Thymus (tissue), 11 donors: ENCODE measurements around the gene ARHGAP6. TPM values are rescaled to one million over a fixed set of nuclear protein-coding genes. Genes with fewer than 3 reads are reported as not detected.

ENCODE experiments used
- DNase-seq, 9 donors: peaks; one replicate each; pipeline ENCODE4 v3.0.0-alpha.2; 2013; ENCODE audit warnings: low spot score in 9 of 9, low read depth in 6 of 9, missing footprints in 1 of 9
- H3K27ac ChIP-seq, 2 donors: one replicate each; pipeline ENCODE4 v1.5.1; 2013; ENCODE audit warnings: control low read depth in 1 of 2, low read depth in 1 of 2, low read length in 1 of 2, mild to moderate bottlenecking in 1 of 2, moderate library complexity in 1 of 2
- H3K27me3 ChIP-seq, 2 donors: one replicate each; pipeline ENCODE4 v1.5.1; 2013; ENCODE audit warnings: low read length in 1 of 2; ENCODE audit not compliant: control insufficient read depth in 2 of 2, insufficient read depth in 1 of 2
- H3K36me3 ChIP-seq, 2 donors: one replicate each; pipeline ENCODE4 v1.5.1; 2013; ENCODE audit warnings: low read length in 1 of 2, mild to moderate bottlenecking in 1 of 2, moderate library complexity in 1 of 2; ENCODE audit not compliant: control insufficient read depth in 2 of 2, insufficient read depth in 2 of 2
- H3K4me1 ChIP-seq, 2 donors: one replicate each; pipeline ENCODE4 v1.5.1; 2013; ENCODE audit warnings: low read length in 2 of 2; ENCODE audit not compliant: control insufficient read depth in 2 of 2, insufficient read depth in 2 of 2
- H3K4me3 ChIP-seq, 2 donors: one replicate each; pipeline ENCODE4 v1.5.1; 2013; ENCODE audit warnings: low read length in 2 of 2, control low read depth in 1 of 2, mild to moderate bottlenecking in 1 of 2
- H3K9me3 ChIP-seq, 2 donors: one replicate each; pipeline ENCODE4 v1.5.1; 2013; ENCODE audit warnings: low read length in 1 of 2, mild to moderate bottlenecking in 1 of 2; ENCODE audit not compliant: control insufficient read depth in 2 of 2, insufficient read depth in 1 of 2
- WGBS: extraction: QIAGEN DNeasy Blood & Tissue Kit; methylation state at CpG from one replicate; pipeline ENCODE4 v1.1.7; 2013; 5-methylcytosine and 5-hydroxymethylcytosine counted together
- polyA plus RNA-seq: library from polyadenylated mRNA; stranded (reverse); fragments of 200-250 nt; gene quantifications from one replicate; pipeline ENCODE4 v1.2.3, GENCODE V29; 2013
- total RNA-seq: library from RNA; stranded (reverse); fragments of 120-200 nt; gene quantifications from one replicate; pipeline ENCODE4 v1.2.4, GENCODE V29; 2013
- donor health status: healthy.

Gene ARHGAP6
- total and polyA plus RNA-seq, 2 donors = 0.71 to 2.3 TPM

DNA sequence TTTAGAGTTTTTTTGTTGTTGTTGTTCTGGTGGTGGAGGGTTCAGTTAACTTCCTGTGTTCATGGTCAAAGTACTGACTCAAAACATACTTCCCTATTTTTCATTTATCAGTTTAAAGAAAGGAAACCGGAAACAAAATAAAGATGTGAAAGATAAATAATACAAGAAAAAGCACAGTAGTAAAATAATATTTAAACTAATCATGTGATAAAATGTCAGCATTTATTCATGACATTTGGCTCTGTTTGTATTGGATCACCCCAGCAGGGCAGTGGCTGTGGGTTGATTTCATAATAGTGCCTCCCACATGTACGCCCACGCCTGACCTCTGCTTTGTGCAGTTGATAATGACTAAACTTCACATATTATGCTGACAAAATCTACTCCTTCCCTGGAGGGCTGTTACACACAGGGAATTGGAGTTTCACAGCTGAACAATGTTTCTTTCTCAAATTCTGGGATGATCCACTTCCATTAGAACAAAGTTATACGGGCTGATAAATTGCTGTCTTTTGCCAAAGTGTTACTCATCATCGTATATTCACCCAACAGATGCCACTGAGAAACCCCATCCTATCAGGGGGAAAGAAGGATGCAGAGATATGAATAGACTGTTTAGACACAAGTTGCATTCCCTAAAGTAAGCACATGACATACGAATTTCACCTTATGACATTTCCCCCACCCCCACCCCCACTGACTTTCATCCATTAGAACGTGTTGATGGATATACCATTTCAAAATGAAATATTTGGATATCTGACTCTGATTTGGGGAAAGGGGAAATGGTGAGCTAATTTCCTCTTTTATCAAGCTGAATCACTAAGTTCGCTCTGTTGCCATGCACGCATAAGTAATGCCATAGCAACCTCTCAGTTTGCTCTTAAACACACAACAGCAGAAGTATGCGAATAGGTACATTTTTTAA is 324.2 kb downstream of the ARHGAP6 start:
- Histone ChIP-seq H3K9me3 (no peaks in the 10 kb centered on the region), H3K4me1 (no peaks in the 10 kb centered on the region), H3K4me3 (no peak overlapping the region), H3K27ac (no peak overlapping the region), H3K36me3 (no peaks in the 10 kb centered on the region), H3K27me3 (no peaks in the 10 kb centered on the region)
- DNase-seq = no peak
- WGBS = 15% methylated on average over 10 of the region's 10 CpGs

DNA sequence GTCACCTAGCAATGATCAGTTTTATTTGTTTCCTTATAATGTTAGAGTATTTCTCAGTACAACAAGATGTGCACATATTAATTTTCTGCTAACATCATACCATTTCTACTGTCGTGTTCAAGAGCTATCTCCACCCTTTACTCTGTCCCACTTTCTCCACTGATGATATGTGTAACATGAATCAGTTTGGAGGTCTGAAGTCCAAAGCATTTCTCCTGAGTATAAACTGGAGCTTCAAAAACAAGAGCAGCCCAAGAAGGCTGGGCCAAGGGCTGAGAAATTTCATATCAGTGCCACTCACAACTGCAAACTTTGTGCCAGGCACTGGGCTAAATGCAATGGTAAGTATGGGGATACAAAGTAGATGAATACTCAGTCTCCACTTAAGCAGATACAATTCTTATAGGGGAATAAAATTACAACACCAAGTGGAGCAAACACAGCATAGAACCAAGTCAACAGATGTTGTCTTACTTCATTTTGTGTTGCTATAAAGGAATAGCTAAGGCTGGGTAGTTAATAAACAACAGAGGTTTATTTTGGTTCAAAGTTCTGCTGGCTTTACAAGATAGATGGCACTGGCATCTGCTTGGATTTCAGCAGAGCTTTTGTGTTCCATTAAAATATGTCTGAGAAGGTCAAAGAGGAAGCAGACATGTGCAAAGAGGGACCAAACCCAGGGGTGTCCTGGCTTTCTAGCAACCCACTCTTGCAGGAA is 328.3 kb downstream of the ARHGAP6 start:
- H3K9me3 ChIP-seq = no peaks in the 10 kb centered on the region
- no peak for DNase-seq
- H3K4me3 ChIP-seq = no peak overlapping the region
- no peaks in the 10 kb centered on the region for H3K4me1 ChIP-seq
- no peaks in the 10 kb centered on the region for H3K27me3 ChIP-seq
- no peaks in the 10 kb centered on the region for H3K36me3 ChIP-seq
- H3K27ac ChIP-seq = no peak overlapping the region
- 92% methylated on average over 1 of the region's 1 CpG for WGBS

DNA sequence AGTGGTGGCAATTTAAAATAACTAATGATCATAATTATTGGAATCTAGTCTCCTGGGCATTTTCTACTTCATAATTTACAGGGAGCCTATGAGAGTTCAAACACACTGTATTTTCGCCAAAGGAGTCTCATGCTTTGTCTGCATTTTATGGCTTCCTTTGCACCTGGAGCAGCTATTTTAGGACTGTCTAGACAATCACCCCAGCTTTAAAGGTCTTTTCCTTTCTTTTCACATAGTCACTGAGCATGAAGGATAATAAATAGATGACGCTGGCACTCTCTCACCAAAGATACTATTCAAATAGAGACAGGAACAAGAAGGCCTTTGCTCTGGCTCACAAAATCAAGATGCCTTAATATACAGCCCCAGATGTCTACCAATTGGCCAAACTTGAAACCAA is 329.5 kb downstream of the ARHGAP6 start:
- WGBS = 22% methylated on average over 2 of the region's 2 CpGs
- no peak for DNase-seq

DNA sequence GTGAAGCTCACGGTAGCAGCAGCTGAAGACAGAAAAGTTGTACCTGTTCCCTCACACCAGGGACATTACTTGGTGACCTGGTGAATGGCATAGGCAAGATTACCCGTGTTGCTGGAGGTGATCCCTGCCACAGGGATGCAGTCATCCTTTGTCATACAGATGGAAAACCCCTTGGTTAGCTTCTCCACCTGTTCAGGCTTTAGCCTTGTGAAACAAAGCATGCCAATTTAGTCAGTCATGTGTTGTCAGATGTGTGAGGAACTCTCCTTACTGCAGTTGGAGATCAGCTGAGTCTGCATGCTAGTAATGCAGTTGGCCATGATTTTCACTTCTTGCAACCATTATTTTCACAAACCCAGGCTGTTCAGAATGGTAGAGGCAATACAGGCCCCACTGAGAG is 331.6 kb downstream of the ARHGAP6 start:
- H3K27ac ChIP-seq = no peak overlapping the region
- H3K4me3 ChIP-seq = no peak overlapping the region
- 75% methylated on average over 2 of the region's 2 CpGs for WGBS
- no peaks in the 10 kb centered on the region for H3K27me3 ChIP-seq
- no peaks in the 10 kb centered on the region for H3K36me3 ChIP-seq
- H3K4me1 ChIP-seq = no peaks in the 10 kb centered on the region
- H3K9me3 ChIP-seq = no peaks in the 10 kb centered on the region
- no peak for DNase-seq

More for the DNA sequence above, 329.5 kb downstream of the ARHGAP6 start:
- no peaks in the 10 kb centered on the region for H3K27me3 ChIP-seq
- H3K27ac ChIP-seq = no peak overlapping the region
- H3K36me3 ChIP-seq = no peaks in the 10 kb centered on the region
- H3K4me3 ChIP-seq = no peak overlapping the region
- H3K4me1 ChIP-seq = no peaks in the 10 kb centered on the region
- no peaks in the 10 kb centered on the region for H3K9me3 ChIP-seq

DNA sequence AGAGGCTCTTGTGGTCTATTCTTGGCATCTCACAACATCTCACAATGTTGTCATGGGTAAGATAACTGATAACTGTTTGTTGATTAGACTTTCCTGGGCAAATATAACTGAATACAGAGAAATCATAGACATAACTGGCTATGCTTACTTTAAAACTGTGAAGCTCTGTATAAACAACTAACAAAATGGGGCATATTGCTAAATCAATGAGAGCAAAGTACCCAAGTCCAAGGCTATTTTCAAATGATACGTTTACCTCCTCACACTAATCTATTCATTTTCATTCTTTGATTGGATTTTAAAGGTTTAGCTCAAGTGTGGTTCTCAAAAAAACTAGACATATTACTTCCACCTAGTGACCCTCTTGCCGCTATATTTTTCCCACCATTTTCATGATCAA is 333.9 kb downstream of the ARHGAP6 start:
- H3K4me1 ChIP-seq = no peaks in the 10 kb centered on the region
- 96% methylated on average over 2 of the region's 2 CpGs for WGBS
- no peak overlapping the region for H3K4me3 ChIP-seq

DNA sequence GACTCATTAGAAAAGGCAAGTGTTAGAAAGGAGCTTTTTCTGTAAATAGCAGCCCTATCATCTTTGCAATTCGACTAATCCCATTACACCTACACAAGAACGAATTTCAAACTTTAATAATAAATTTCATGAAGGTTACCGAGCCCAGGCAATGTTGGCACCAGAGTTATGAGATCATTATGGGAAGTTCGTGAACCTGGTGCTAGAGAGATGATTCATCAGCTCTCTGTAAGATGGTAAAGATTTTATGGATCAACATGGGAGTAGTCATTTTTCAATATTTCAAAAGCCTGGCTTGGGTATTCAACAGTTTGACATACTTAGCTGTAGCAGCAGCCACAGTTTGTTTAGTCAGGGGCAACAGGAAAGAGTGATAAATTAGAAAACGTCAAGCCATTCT is 336.7 kb downstream of the ARHGAP6 start:
- Histone ChIP-seq H3K27me3 (no peaks in the 10 kb centered on the region), H3K27ac (no peak overlapping the region), H3K36me3 (no peaks in the 10 kb centered on the region), H3K9me3 (no peaks in the 10 kb centered on the region), H3K4me1 (no peaks in the 10 kb centered on the region), H3K4me3 (no peak overlapping the region)
- WGBS = 56% methylated on average over 5 of the region's 5 CpGs
- no peak for DNase-seq

More for the DNA sequence above, 333.9 kb downstream of the ARHGAP6 start:
- Histone ChIP-seq H3K36me3 (no peaks in the 10 kb centered on the region), H3K9me3 (no peaks in the 10 kb centered on the region), H3K27me3 (no peaks in the 10 kb centered on the region), H3K27ac (no peak overlapping the region)
- no peak for DNase-seq

DNA sequence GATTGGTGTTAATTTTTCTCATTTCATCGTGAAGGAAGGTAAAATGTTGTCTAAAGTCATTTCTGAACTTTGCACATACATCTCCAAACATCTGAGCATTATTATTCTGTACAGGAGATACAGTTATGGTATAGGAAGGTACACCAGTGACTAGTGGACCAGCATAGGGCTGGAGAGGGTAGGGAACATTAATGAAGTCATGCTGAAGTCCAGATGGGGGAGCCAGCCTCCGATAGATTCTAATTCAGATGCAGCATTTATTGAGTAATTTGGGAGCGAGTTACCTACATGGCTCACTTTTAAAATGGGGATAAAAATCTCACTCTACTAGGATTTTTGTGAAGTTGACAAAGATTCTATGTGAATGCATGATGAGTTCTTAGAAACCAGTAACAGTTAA is 337.6 kb downstream of the ARHGAP6 start:
- WGBS = 87% methylated on average over 3 of the region's 3 CpGs
- no peaks in the 10 kb centered on the region for H3K4me1 ChIP-seq
- no peaks in the 10 kb centered on the region for H3K36me3 ChIP-seq
- no peak overlapping the region for H3K27ac ChIP-seq
- DNase-seq = no peak
- no peak overlapping the region for H3K4me3 ChIP-seq
- no peaks in the 10 kb centered on the region for H3K9me3 ChIP-seq
- H3K27me3 ChIP-seq = no peaks in the 10 kb centered on the region

DNA sequence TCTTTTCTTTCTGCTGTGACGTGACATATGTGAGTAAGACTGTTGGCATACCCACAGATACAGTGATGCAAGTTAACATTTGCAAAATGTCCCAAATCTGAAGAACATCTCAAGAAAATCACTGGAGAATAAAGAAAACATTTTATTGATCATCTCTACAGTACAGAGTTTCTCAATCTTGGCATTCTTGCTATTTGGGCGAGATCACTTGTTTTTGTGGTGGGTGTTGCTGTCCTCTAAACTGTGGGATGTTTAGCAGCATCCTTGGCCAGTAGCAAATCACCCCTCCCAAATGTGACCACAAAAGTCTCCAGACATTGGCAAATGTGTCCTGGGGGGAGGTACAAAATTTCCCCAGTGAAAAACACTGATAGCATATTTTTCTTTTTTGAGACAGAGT is 343.7 kb downstream of the ARHGAP6 start:
- no peak for DNase-seq
- 91% methylated on average over 2 of the region's 2 CpGs for WGBS
- H3K27me3 ChIP-seq = no peaks in the 10 kb centered on the region
- H3K9me3 ChIP-seq = no peaks in the 10 kb centered on the region
- H3K4me1 ChIP-seq = no peaks in the 10 kb centered on the region
- no peaks in the 10 kb centered on the region for H3K36me3 ChIP-seq
- H3K4me3 ChIP-seq = no peak overlapping the region
- no peak overlapping the region for H3K27ac ChIP-seq

DNA sequence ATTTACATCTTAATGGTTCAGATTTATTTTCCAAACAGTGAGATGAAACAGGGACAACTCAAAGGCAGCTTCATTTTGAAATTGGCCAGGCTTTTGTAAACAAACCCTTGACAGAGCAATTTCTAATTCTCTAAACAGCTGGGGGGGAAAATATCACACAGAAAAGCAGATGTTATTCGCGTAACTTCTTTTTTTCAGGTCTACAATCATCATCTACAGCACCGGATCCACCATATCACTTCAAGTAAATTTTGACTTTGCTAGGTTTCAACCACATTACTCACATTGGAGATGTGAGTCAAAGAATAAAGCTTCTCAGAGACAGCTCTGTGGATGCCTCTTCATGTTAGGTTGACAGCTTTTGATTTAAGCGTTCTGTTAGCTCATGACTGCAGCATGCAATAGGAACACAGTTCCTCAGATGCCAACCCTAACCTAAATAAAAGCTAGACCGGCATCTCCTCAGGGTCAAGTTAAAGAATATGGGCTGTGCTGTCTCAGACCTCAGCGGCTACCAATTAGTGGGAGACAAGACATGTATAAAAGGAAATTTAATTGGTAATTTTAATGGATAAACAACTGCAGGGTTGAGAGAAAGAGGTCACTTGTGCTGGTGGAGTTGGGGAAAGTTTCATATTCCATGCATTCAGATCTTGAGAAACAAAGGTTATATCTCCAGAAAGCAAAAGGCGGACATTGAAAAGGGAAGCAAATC is 345.8 kb downstream of the ARHGAP6 start:
- H3K36me3 ChIP-seq = no peaks in the 10 kb centered on the region
- no peak for DNase-seq
- H3K4me1 ChIP-seq = no peaks in the 10 kb centered on the region
- H3K27me3 ChIP-seq = no peaks in the 10 kb centered on the region
- no peak overlapping the region for H3K4me3 ChIP-seq
- WGBS = 95% methylated on average over 7 of the region's 7 CpGs
- no peak overlapping the region for H3K27ac ChIP-seq
- no peaks in the 10 kb centered on the region for H3K9me3 ChIP-seq
